Muscle of arm (tissue), 12 donors: ENCODE measurements around the gene GALNT10. TPM values are rescaled to one million over a fixed set of nuclear protein-coding genes. Genes with fewer than 3 reads are reported as not detected.

ENCODE experiments used
- DNase-seq: peaks from one replicate; pipeline ENCODE4 v3.0.0-alpha.2; 2013
- polyA plus RNA-seq, 12 donors: library from polyadenylated mRNA; unstranded; fragments of 120-200 nt; gene quantifications; one replicate each; pipeline ENCODE4 v1.2.1, GENCODE V29; 2013; ENCODE audit not compliant: insufficient read length in 12 of 12

The GALNT10 gene
- polyA plus RNA-seq, 12 donors = 17.6 to 25.8 (median 20.9) TPM; not detected in 1

DNA sequence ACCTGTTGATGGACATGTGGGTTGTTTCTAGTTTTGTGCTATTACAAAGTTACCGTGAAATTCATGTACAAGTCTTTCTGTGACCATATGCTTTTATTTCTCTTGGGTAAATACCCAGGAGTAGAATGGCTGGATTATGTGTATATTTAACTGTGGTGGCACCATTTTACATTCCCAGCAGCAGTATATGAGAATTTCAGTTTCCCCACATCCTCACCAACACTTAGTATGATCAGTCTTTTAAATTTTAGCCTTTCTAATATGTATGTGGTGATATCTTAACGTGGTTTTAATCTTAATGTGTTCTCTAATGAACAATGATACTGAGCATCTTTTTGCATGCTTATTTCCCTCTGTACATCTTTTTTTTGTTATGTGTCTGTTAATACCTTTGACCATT, 36.6 kb downstream of the GALNT10 start:
- no peak for DNase-seq

DNA sequence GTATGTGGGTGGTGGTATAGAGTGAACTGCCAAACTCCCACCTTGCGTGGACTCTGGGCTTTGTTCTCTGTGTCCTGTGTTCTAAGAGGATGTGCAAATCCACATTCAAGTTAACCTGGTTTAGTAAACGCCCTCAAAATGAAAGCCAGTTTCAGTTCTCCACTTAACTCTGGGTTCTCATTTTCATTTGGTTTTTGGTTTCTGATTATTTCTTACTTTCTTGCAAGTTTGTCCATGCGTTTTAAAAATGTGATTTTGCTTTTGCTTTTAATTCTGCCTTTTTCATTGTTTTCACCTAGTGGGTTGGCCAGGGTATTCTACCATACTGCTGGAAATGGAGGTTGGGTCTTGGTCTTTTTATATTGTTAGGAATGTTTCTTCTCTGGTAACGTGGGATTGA, 38.2 kb downstream of the GALNT10 start:
- DNase-seq = no peak

DNA sequence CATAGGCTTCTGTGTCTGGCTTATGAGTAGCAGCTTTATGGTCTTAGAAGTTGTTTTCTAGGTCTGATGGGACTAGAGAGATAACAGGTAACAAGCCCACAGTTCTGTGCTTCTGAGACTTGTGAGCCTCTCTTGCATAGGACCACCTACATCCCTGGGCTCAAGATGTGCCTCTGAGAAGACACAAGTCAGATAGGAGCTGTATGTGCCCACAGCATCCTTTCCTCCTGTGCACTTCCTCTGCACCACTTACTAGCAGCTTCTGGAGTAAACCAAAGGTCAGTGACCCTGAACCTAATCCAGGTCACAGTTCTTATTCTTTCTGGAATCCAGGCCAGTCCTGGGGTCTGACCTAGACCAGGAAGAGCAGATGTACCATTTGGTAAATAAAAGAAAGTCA, 40.0 kb downstream of the GALNT10 start:
- DNase-seq = no peak

DNA sequence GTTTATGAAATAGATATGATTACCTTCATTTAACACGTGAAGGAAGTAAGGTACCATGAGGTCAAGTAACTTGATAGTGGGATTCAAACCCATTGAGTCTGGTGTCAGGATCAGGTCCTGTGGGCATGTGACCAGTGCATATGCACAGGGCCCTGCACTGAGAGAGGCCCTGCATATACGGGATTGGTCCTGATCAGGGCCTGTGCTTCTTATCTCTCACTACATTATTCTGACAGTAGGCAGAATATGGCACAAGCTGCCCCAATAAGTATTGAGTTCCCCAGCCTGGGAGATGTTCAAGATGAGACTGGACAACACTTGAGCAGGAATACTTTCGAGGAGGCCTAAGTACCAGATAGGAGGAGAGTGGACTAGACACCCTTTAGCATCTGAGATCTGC, 44.0 kb downstream of the GALNT10 start:
- no peak for DNase-seq

DNA sequence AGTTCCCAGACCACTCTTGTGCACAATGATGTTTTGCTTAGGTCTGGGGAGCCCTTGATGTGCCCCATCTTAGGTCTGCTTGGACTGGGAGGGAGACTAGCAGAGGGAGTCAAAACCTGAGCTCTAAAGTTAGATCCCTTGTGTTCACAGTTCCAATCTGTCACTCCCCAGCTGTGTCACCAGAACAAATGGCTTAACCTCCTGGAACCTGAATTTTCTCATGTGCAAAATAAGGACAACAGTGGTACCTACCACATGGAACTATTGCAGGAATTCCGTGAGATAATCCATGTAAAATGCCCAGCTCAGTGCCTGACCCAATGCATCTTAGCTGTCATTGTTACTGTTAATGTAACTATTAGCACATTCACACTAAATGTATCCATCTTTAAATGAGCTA, 45.5 kb downstream of the GALNT10 start:
- no peak for DNase-seq

DNA sequence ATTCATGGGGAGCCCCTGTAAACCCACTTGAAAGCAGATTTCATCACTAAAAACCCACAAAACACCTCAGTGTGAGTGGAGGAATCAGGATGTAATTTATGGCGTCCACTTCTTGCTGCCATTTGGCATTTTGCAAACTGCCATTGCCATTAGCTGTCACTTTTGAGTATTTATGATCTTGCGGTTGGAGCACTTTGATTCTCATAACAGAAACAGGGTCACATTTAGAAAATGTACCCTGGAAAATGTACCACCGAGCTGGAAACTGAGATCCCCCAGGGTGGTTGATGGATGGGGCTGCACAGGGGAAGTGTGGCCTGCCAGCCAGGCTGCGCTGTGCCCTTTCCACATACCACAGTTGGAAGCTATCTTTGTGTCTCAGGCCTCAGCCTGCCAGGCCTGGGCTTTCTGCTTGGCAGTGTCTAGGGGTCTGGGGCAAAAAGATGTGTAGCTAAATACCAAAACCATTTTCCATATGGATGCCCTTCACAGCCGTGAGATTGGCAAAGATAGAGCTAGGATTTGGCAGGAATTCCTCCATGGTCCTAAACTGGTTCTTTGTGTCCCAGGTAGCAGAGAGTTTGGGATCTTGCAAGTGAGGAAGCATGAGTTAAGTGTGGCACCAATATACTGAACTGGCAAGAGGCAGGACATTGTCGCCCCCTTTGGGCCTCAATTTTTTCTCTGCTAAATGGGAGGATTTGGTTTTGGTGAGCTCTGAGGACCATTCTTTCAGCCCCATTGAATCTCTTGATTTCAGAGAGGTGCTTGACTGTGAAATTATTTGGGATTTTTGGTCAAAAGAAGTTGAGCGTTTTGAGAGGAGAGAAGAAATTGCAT, 46.2 kb downstream of the GALNT10 start:
- DNase-seq = no peak

DNA sequence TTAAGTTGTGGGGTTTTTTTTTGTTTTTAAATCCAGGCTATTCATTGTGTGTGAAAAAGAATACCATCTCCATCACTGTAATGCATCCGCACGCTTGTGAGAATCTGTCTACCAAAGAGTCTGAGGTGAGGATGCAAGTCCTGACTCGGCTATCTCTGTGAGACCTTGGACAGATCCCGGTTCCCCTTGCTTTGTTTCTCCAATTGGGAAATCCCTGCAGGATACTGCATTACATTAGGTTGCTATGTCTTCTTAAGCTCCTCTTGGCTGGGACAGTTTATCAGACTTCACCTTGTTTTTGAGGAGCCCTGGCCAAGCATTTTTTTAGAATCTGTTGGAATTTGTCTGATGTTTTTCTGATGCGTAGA, 46.8 kb downstream of the GALNT10 start:
- DNase-seq = no peak

DNA sequence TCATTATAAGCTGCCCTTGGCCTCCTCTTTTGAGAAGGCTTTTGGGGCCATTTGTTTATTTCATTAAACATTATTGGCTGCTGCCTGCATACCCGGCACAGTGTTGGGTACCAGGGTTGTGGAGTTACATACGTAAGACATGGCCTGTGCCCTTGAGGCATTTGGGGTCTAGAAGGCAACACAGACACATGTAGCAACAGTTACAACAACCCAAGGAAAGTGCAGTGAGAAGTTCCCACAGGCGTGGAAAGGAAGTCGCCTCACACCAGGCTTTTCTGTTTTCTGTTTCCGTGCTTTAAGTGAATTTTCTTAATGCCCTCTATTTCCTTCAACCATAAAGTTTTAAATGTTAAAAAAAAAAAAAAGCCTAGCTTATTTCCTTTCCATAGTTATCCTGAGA, 47.4 kb downstream of the GALNT10 start:
- no peak for DNase-seq

DNA sequence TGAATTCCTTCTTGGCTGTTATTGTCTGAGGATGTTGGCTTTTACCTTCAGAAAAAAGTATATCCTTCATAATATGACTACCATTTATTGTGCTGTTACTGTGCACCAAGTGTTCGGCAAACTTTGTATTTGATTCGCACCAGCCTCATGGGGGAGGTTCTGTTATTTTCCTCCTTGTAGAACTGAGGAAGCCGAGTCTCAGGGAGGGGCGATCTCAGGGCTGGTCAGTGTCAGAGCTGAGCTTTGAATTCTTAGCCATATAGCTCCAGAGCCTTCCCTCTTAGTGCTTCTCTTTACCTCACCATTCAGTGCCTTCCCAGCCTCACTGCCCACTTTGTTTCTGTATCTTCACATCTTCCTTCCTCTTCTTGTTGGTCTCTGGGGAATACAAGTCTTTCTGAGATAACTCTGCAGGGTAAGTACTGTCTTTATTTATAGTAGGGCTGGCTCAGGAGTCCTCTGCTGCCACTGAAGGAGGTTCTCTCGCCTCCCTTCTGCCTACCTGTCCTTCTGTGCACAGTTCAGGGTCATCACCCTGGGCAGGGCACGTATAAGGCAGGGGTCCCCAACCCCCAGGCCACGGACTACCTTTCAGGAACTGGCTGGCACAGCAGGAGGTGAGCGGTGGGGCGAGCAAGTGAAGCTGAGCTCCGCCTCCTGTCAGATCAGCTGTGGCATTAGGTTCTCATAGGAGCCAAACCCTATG, 48.4 kb downstream of the GALNT10 start:
- DNase-seq = no peak

DNA sequence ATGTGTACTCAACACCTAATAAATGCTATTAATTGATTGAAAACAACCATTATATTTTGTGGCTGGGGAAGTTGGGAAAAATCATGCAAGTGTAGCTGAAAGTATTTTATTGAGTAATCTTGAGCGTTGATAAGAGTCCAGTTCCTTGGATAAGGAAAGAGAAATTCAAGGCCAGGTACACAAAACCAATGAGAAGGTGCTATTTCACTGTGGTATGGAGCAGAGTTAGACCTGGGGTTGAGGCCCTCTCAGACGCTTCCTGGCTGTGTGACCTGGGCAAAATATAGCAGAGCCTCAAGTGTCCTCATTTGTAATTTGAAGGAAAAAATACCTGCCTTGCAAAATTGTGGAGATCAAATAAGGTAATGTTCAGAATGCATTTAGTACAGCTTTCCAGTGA, 50.1 kb downstream of the GALNT10 start:
- no peak for DNase-seq

DNA sequence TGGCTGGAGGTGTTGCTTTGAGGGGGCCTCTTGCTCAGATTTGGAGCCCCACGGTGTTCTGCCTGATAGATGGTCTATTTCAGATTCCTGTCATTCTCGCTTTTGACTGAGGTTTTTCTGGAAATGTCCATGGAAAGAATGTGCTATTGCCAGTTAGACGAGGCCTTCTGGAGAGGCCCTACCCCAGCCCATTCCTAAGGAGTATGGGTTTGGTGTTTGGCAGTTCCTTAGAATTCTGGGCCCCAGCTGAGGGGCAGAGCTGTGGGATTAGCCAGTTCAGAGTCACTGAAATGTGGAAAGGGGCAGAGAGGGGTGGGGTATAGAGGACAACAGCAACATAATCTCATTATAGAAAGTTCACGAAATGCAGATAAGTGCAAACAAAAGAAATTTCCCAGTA, 50.5 kb downstream of the GALNT10 start:
- DNase-seq = no peak

DNA sequence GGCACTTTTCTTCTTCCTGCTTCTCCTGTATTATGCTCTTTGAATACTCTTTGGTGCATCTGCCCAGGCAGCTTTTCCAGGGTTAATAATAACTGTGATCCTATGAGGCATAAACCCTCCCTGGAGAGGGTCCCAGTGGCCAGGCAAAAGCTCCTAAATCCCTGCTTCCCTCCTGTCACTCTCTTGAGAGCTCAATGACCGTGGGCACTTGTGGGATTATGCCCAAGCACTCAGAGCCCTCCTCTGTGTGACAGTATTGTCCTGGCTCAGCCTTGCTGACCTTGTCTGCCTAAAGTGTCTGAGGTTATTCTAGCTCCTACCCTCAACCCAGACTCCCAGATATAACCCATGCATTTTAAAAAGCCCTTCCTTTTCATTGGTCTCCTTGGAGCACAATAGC, 51.9 kb downstream of the GALNT10 start:
- DNase-seq = no peak

DNA sequence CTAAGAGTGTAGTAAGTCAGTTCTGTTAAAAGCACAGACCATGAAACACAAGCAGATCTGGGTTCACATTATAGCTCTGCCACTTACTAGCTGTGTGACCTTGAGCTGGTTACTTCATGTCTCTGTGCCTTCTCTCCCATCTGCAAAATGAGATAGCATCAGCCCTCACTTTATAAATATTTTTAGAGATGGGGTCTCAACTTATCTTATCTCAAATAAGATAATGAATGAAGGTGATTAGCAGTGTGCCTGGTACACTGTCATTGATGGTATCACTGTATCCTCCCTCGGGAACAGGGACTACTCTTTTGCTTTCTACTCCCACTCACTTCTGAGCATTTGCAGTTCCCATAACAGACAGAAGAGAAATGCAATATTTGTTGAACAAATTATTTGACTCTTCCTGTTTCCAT, 52.4 kb downstream of the GALNT10 start:
- DNase-seq = no peak

DNA sequence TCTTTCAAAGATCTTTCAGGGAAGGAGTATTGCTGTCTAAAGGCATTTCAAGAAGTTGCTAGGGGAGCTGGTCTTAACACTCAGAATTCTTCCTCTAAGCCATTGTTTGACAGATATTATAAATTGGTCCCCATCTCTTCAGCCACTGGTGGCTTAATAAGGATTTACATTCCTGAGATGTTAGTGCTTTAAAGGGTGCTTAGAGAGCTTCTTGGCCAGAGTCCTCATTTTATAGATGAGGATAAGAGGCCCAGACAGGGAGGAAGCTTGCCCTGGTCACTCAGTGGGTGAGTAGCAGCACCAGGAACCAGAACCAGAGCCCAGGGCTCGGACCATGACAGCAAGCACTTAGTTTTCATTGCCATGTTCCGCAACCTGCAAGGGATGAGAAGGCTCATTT, 53.2 kb downstream of the GALNT10 start:
- no peak for DNase-seq

DNA sequence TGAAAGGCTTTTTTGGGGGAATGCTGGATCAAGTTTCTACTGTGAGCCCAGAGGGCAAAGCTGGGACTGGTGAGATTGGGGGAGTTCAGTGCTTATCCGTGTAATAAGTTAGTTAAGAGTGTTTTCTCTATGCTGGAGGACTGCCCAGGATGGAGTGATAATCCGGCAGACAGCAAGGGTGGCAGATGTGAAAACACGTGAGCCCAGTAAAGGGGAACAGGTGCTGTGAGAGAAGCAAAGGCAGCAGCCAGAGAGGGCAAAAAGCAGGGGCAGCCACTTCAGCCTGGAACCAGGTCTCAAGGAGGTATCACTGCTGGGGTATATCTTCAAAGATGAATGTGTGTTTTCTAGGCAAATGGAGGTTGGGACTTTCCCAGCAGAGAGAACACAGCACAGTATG, 53.9 kb downstream of the GALNT10 start:
- no peak for DNase-seq

DNA sequence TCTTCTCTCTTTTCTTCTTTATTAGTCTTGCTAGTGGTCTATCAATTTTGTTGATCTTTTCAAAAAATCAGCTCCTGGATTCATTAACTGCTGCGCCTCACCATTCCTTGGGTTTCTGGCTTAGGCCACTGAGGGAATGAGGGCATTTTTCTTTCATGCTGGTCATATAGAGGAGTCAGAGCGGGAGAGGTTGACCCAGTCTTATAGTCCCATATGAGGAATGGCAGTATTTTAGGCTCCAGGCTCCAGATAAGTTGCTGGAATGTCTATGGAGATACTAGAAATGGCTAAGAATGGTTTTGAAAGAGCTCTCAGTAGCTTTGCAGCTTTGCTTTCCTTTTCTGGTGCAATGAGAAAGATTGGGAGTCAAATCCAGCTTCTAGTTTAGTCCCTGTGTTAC, 58.2 kb downstream of the GALNT10 start:
- no peak for DNase-seq

DNA sequence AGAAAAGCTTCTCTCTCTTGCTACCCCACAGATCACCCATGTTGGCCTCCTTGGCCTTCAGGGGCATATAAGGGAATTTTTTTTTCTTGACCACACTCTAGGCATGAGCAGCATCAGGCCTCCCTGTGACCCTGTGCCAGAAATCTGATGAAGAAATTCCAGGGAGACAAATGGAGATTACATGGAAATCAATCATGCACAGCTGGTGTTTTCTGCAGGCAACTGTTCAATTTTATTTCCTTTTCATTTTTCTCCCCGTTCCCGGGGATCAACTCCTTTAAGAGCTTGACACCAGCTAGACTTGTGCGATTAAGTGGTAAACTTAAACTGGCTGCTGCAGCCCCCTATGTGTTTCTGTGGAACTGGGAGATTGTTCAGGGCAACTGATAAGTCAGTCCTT, 59.3 kb downstream of the GALNT10 start:
- DNase-seq = no peak

DNA sequence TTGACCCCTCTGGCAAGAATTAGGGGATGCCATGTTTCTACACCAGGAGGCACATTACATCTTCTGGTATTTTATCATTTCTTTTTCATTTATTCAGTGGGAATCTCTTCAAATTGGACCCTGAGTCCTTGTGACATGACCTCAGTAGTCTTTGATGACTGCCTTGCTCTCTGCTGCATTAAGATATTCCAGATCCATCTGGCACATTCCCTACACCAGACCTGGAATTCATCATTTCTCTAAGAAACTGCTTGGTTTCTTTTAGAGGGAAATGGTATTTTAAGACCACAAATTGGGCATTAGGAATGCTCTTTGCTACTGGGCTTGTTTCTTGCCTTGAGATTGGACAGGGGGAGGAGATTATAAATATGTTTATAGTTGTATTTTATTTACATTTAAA, 61.0 kb downstream of the GALNT10 start:
- DNase-seq = no peak

DNA sequence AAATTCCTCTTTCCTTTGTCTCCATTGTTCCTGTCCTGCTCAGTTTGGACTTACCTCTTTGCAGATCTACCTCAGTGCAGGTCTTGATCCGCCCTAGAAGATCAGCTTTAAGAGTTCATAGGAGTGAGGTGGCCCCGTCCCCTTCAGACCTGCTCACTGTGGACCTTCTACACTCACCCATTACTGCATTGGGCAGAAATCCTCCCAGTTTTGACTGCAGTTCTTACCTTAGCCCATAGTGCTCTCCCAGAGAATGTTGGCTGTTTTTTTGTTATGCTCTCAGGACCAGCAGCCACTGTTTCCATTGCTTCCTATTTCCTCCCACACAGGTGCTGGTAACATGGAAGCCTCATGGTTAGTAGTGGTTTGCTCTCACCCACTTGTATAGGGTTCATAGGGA, 63.3 kb downstream of the GALNT10 start:
- no peak for DNase-seq

DNA sequence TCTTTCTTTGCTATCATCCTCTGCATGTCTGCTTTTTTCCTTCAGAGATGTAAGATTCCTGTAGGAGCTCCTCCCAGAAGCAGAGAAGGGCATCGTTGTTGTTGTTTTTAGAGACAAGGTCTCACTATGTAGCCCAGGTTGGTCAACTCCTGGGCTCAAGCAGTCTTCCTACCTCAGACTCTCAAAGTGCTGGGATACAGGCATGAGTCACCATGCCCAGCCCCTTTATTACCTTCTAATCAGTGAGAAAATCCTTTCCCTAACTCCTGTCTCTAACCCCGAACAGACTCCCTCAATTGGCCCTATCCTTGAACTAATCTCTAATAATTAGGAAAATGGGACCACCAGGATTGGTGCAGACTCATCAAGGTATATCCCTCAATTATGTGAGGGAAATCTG, 64.4 kb downstream of the GALNT10 start:
- no peak for DNase-seq

DNA sequence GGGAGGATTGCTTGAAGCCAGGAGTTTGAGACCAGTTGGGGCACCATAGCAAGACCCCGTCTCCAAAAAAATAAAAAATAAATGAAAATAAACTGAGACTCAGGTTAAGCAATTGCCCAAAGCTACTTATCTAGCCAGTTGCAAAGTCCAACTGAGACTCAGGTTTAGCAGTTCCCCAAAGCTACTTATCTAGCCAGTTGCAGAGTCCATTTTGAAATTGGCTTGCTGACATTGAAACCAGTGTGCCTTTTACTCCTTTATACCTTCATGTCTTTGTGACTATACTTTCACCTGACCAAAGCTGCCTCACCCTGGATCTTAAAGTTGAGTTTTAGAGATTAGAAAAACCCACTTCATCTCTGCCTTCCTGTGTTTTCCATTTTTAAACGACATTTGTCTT, 66.5 kb downstream of the GALNT10 start:
- DNase-seq = no peak

DNA sequence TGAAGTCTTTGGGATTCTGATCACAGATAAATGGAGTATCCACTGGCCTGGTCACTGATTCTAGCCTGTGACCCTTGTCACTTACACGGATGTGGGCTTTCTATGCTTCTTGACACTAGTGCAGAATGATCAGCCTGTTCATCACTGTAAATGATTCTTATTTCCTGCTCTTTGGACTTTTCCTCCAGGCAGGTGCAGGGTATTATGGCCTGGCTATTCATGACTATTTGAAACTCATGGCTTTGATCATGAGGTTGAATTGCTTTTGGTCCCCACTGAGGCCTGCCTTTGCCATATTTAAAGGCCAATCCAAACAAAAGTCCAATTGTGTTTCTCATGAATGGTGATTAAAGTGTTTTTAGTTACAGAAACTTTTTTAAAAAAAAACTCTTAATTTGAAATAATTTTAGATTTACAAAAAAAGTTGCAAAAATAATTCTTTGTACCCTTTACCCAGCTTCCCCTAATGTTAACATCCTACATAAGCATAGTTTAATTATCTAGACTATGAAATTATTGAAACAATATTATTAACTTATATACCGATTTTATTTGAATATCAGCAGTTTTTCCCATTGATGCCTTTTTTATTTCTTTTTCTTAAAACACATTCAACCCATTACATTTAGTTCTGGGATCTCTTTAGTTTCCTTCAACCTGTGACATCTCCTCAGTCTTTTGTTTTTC, 68.1 kb downstream of the GALNT10 start:
- no peak for DNase-seq
